Muscle of back (tissue), 11 donors: ENCODE measurements around the gene TSPAN18. TPM values are rescaled to one million over a fixed set of nuclear protein-coding genes. Genes with fewer than 3 reads are reported as not detected.

Source experiments
- DNase-seq, 3 donors: peaks; one replicate each; pipeline versions ENCODE4 v3.0.0 to v3.0.0-alpha.2; 2013
- polyA plus RNA-seq, 10 donors: library from polyadenylated mRNA; unstranded; fragments of 120-200 nt; gene quantifications; one replicate each; pipeline ENCODE4 v1.2.1, GENCODE V29; 2013; ENCODE audit not compliant: insufficient read length in 10 of 10

Gene TSPAN18
- polyA plus RNA-seq, 10 donors, result 33.7 to 58.7 (median 46.0) TPM

- DNase-seq, result peak; percentile 87 to 93 (median 90)
Measured at GRCh38 chr11:44911029-44911814, 184.5 kb downstream of the TSPAN18 start.

GRCh38 chr11:44912270-44912987, 185.7 kb downstream of the TSPAN18 start:
- no peak for DNase-seq

DNA sequence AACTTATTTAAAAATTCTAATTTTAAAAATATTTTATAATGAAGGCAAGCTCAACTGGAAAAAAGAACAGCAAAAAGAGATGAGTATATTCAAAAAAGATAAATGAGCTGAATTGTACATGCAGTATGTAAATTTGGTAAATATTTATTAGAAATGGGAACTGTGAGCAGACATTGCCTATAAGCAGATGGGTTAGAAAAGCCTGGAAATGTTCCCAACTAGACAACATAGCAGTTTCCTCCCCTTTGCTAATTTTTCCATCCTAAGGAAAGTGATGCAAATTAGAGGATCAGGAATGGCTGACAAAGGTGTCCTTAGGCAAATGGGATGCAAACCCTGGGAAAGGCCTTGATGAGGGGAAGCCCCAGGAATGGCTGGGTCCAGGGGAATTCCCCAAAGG, 186.7 kb downstream of the TSPAN18 start:
- no peak for DNase-seq

- DNase-seq, result no peak
Measured at GRCh38 chr11:44914105-44914504, 187.3 kb downstream of the TSPAN18 start.

DNA sequence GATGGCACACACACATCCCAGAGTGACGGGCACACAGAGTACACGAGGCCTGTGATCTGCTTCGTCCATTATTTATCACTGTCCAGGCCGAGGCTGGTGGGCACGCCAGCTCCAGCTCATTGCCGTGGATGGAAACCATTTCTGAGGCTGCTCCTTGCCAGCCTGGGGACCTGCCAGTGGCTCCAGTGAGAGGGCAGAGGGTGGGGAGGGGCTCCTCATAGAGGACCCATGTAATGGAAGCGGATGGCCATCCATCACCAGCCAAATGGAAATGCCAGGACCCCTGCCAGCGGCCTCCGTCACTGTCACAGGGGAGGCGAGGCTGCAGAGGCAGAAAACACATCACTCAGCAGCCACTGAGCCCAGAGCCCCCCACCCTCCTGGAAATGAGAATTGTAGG, 188.2 kb downstream of the TSPAN18 start:
- DNase-seq, result no peak

- no peak for DNase-seq
Measured at GRCh38 chr11:44915621-44916020, 188.9 kb downstream of the TSPAN18 start.

GRCh38 chr11:44916331-44916730, 189.6 kb downstream of the TSPAN18 start:
- no peak for DNase-seq

DNA sequence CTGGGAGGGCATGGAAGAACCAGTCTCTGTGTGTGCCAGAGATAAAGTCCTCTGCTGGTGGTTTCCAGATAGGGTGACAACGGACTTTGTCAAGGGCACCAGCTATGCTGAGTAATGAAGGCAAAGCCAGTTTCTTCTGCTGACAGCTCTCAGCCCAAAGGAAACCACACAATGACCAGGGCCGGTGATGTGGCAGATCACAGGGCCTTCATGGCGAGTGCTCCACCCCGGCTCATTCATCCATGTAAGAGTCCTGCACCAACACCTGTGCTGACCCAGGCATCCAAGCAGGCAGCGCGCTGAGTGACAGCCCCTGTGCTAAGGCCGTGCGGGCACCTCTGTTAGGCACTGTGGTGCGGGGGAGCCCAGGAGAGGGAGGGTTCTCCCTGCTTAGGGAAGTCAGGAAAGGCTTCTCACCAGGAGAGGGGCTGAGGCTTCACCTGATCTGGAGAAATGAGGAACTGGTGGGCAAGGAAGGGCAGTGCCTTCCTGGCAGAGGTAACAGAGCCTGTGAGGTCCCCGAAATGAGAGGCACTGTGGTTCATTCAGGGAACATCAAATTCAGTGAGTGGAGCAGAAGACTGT, 190.1 kb downstream of the TSPAN18 start:
- no peak for DNase-seq

DNA sequence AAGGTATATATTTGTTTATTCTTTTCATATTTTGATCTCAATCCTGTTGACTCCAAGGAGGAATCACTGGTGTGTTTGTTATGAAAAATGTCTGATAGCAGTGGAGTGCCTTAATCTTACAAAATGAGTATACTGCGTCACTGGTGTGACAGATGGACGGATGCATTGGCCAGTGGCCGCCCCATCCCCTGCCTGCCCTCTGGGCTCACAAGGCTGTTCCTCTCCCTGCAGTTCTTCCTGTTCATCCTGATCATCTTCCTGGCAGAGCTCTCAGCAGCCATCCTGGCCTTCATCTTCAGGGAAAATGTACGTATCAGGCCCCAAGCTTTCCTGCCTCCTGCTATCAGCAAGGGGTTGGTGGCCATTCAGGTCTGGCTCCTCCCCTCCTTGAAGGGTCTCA, 191.0 kb downstream of the TSPAN18 start:
- no peak for DNase-seq

GRCh38 chr11:44920451-44920850, 193.7 kb downstream of the TSPAN18 start:
- DNase-seq, result no peak

DNA sequence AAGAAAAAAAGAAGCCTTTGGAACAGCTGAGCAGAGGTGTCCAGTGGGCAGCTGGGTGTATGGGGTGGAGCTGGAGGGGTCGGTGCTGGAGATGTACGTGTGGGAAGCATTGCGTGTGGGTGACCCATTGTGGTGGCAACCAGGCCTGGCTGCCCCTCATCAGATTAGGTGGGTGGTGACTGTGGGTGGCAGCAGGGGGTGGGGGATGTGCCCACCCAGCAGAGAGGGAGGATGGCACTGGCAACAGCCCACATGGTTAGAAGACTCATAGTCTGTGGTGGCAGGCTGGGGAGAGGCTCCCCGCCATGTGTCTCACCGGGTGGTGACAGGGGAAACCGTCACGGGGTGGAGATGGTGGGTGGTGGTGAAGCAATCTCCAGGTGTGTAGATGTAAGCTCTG, 196.4 kb downstream of the TSPAN18 start:
- no peak for DNase-seq

GRCh38 chr11:44923806-44924205, 197.0 kb downstream of the TSPAN18 start:
- DNase-seq, result no peak

- DNase-seq, result peak in 1 of 3 donors; percentile 39
Measured at GRCh38 chr11:44926036-44926435, 199.3 kb downstream of the TSPAN18 start.

- peak in 2 of 3 donors; percentile 47 to 77 for DNase-seq
Measured at GRCh38 chr11:44927174-44927661, 200.5 kb downstream of the TSPAN18 start.

DNA sequence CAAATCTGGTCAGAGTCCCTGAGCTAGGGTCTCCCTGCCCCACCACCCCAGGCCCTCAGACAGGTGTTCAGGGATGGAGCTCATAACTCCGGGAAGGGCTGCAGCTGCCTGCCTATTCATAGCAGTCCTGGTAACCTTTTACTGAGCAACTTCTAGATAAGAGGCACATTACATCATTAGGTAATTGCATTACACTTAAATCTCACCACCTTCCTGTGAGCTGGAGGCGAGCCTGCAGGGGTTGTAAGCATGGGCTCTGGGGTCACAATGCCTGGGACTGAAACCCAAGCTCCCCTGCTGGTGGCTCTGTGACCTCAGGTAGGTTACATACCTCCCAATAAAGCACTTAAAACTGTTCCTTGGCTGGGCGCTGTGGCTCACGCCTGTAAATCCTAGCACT, 201.4 kb downstream of the TSPAN18 start:
- DNase-seq, result no peak

- no peak for DNase-seq
Measured at GRCh38 chr11:44928816-44929215, 202.1 kb downstream of the TSPAN18 start.

DNA sequence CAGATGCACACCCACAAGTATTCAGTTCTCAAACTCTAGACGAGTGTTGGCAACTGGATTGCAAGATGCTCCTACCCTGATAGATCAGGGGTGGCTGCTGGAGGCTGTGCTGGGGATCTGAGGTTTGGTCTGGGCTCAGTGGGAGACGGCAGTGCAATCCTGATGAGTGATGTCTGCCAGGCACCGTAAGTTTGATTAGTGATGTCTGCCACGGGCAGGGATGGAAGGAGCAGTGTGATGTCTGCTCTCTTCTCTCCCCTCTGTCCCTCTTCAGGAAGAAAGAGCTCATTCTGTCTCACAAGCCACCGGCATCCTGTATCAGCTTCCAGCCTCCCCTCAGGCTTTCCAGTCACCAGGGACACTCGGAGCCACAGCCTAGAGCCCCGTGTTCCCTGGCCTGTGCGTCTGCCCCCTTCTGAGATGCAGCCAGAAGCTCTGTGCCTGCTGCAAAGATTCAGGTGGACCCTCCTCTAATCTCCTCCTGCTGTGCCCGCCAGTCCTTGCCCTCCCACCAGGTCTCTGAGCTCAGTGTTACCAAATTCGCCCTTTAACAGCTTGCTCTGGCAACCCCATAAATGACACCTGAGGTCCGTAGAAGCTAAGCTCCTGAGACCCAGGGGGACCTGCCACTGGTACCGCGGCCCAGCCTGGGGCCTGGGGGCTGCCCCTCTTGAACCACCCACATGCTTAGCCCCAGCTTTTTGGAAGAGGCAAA, 204.0 kb downstream of the TSPAN18 start:
- DNase-seq, result no peak

- no peak for DNase-seq
Measured at GRCh38 chr11:44931466-44931865, 204.7 kb downstream of the TSPAN18 start.

DNA sequence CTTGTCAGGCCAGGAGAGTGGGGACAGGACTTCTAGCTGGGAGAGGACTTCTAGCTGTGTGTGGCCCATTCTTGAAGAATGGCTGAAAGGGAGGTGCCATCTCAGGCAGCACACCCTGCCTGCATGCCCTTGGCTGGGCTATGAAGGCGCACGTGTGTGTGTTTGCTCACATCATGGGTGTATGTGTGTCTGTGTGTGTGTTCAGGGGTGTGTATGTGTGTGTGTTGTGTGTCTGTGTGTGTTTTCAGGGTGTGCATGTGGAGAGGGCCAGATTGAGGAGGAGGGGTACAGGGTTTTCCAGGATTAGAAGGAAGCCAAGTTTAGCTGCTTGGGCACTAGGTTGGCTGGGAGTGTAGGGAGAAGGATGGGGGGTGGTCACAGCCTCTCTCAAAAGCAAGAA, 207.3 kb downstream of the TSPAN18 start:
- no peak for DNase-seq

GRCh38 chr11:44934735-44935250, 208.0 kb downstream of the TSPAN18 start:
- DNase-seq, result no peak

DNA sequence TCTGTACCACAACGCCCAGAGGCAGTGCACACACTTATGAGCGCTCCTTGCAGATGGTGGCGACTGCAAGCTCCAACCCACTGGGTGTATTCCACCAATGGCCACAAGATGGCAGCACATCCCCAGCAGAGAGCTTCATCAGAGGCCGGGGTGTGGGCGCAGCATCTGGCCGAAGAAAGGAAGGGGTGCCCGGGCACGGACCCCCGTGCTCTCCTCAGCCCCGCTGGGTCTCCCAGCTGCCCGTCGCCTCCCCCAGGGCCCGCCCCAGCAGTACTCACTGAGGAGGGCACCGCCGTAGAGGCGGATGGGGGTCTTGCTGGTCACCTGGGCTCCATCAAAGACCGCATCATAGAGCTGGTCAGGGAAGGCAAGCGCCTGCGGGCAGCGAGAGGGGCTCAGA, 209.8 kb downstream of the TSPAN18 start:
- DNase-seq, result peak; percentile 78 to 93 (median 88)
